ENCODE data around the gene FRAS1. TPM values are rescaled to one million over a fixed set of nuclear protein-coding genes. Genes with fewer than 3 reads are reported as not detected.

The FRAS1 gene
- total and polyA plus RNA-seq, 2 donors (not counting 3 experiments of a cell fraction or from before 2014, with no cell fraction given): 1.4 to 3.6 TPM

DNA sequence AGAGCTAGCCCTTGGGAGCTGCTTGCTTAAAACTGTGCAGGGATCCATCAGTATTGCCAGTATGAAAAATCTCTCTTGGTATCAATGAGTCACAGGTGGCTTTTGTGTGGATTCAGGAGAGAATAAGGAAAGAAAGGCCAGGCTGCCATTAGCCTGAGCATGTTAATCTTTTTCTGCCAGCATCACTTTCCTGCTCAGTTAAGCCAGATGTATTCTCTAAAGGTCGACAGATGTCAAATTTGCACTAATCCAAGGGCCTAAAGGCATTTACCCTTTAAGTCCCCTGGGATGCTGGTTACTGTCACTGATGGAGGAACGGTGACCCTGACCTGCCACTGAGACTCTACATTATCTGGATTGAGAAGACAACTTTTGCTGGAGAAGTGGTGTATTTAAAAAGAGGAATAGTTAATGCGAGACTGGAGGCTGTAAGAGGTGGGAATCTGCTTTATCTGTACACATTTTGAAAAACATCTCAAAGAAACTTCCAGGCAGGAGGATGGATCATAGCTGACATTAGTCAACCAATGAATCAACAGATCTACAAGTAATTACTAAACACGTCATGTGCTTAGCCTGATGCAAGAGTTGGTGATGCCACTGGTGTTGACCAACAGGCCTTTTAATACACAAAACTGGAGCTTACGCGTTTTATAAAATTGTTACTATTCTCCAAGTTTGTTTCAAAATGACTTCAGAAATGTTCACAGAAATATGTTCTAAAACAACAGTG is 253.1 kb downstream of the FRAS1 start:
- DNase-seq (ENCODE audit: low read depth, low spot score) (no peak), FAIRE-seq (no peak)
- Histone ChIP-seq H3K4me2 (ENCODE audit: insufficient read depth, low read length) (no peak overlapping the region), H3K27ac (ENCODE audit: insufficient read depth, low read depth, low read length) (no peak overlapping the region), H3K9me3 (replicated peaks; ENCODE audit: control insufficient read depth, insufficient read depth, low read length) (no peaks in the 10 kb centered on the region), H3K9me1 (replicated peaks; ENCODE audit: control insufficient read depth, extremely low read depth, insufficient read depth, low read length) (no peaks in the 10 kb centered on the region), H3K9ac (replicated peaks; ENCODE audit: extremely low read depth, insufficient read depth, low read length) (no peak overlapping the region), H3K79me2 (ENCODE audit: control insufficient read depth, insufficient read depth, low read length) (no peaks in the 10 kb centered on the region), H3K4me1 (ENCODE audit: control insufficient read depth, extremely low read depth, insufficient read depth, low read length) (no peaks in the 10 kb centered on the region), H3K36me3 (ENCODE audit: control insufficient read depth in 2 of 2, extremely low read depth in 1 of 2, insufficient read depth in 2 of 2, low read length in 2 of 2) (no peaks in the 10 kb centered on the region), H4K20me1 (replicated peaks; ENCODE audit: control insufficient read depth, extremely low read depth, insufficient read depth, low read length) (no peaks in the 10 kb centered on the region), H3K27me3 (ENCODE audit: control insufficient read depth in 2 of 2, insufficient read depth in 2 of 2, low read length in 2 of 2) (no peaks in the 10 kb centered on the region), H2AFZ (ENCODE audit: low read depth, low read length) (no peak overlapping the region), H3K4me3 (replicated peaks in 1 of 3; ENCODE audit: insufficient read depth in 1 of 3, low read depth in 1 of 3, low read length in 3 of 3) (no peak overlapping the region)
- no TSS peak for BruUV-seq (replicated peaks)
- POLR2A ChIA-PET: no interaction called here
- no peak for TF ChIP-seq JUN (IDR thresholded peaks at IDR 0.05; ENCODE audit: borderline replicate concordance, insufficient read depth, insufficient read length, low read depth)
- no peak for TF ChIP-seq POLR2A (IDR thresholded peaks at IDR 0.05; ENCODE audit: low read depth, low read length)
- TF ChIP-seq POLR2AphosphoS5 (IDR thresholded peaks at IDR 0.05; ENCODE audit: insufficient read depth, low read depth, low read length): no peak
- CTCF ChIA-PET: no interaction called here
- dilution Hi-C loops (cut with MboI; ENCODE audit: extremely low pct_ligation_motif_present, low sequenced_read_pairs) (no loop called here), intact Hi-C loops (cut with micrococcal nuclease) (no loop called here)

- ChIA-PET CTCF (no interaction called here), POLR2A (no interaction called here)
- dilution Hi-C loops (cut with MboI; ENCODE audit: extremely low pct_ligation_motif_present, low sequenced_read_pairs) (no loop called here), intact Hi-C loops (cut with micrococcal nuclease) (no loop called here)
- no peaks in the 10 kb centered on the region for H3K9me1 ChIP-seq (replicated peaks; ENCODE audit: control insufficient read depth, extremely low read depth, insufficient read depth, low read length)
- BruUV-seq (replicated peaks): no TSS peak
- H3K27me3 ChIP-seq (ENCODE audit: control insufficient read depth in 2 of 2, insufficient read depth in 2 of 2, low read length in 2 of 2): no peaks in the 10 kb centered on the region
- no peaks in the 10 kb centered on the region for H3K79me2 ChIP-seq (ENCODE audit: control insufficient read depth, insufficient read depth, low read length)
- H3K4me2 ChIP-seq (ENCODE audit: insufficient read depth, low read length): no peak overlapping the region
- no peak overlapping the region for H3K27ac ChIP-seq (ENCODE audit: insufficient read depth, low read depth, low read length)
- H3K9ac ChIP-seq (replicated peaks; ENCODE audit: extremely low read depth, insufficient read depth, low read length): no peak overlapping the region
- H3K36me3 ChIP-seq (ENCODE audit: control insufficient read depth in 2 of 2, extremely low read depth in 1 of 2, insufficient read depth in 2 of 2, low read length in 2 of 2): no peaks in the 10 kb centered on the region
- no peaks in the 10 kb centered on the region for H3K4me1 ChIP-seq (ENCODE audit: control insufficient read depth, extremely low read depth, insufficient read depth, low read length)
- FAIRE-seq (no peak), DNase-seq (ENCODE audit: low read depth, low spot score) (no peak)
- no peak overlapping the region for H3K4me3 ChIP-seq (replicated peaks in 1 of 3; ENCODE audit: insufficient read depth in 1 of 3, low read depth in 1 of 3, low read length in 3 of 3)
- no peaks in the 10 kb centered on the region for H4K20me1 ChIP-seq (replicated peaks; ENCODE audit: control insufficient read depth, extremely low read depth, insufficient read depth, low read length)
- H2AFZ ChIP-seq (ENCODE audit: low read depth, low read length): no peak overlapping the region
- H3K9me3 ChIP-seq (replicated peaks; ENCODE audit: control insufficient read depth, insufficient read depth, low read length): no peaks in the 10 kb centered on the region
- TF ChIP-seq POLR2A (IDR thresholded peaks at IDR 0.05; ENCODE audit: low read depth, low read length) (no peak), MAX (IDR thresholded peaks at IDR 0.05; ENCODE audit: insufficient read depth, insufficient read length) (no peak), MYC (IDR thresholded peaks at IDR 0.05; ENCODE audit: low read depth, low read length) (no peak), FOS (IDR thresholded peaks at IDR 0.05; ENCODE audit: borderline replicate concordance, insufficient read depth, low read length) (no peak), GATA2 (IDR thresholded peaks at IDR 0.05; ENCODE audit: insufficient read depth, insufficient read length, low read depth, low read length) (no peak), JUN (IDR thresholded peaks at IDR 0.05; ENCODE audit: borderline replicate concordance, insufficient read depth, insufficient read length, low read depth) (no peak), EZH2 (IDR thresholded peaks at IDR 0.05; ENCODE audit: borderline replicate concordance, low read depth, low read length, severe bottlenecking) (no peak), POLR2AphosphoS5 (IDR thresholded peaks at IDR 0.05; ENCODE audit: insufficient read depth, low read depth, low read length) (no peak)
- TF ChIP-seq, protein P1, sequence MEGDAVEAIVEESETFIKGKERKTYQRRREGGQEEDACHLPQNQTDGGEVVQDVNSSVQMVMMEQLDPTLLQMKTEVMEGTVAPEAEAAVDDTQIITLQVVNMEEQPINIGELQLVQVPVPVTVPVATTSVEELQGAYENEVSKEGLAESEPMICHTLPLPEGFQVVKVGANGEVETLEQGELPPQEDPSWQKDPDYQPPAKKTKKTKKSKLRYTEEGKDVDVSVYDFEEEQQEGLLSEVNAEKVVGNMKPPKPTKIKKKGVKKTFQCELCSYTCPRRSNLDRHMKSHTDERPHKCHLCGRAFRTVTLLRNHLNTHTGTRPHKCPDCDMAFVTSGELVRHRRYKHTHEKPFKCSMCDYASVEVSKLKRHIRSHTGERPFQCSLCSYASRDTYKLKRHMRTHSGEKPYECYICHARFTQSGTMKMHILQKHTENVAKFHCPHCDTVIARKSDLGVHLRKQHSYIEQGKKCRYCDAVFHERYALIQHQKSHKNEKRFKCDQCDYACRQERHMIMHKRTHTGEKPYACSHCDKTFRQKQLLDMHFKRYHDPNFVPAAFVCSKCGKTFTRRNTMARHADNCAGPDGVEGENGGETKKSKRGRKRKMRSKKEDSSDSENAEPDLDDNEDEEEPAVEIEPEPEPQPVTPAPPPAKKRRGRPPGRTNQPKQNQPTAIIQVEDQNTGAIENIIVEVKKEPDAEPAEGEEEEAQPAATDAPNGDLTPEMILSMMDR (IDR thresholded peaks at IDR 0.05; ENCODE audit: extremely low read depth in 1 of 2, insufficient read depth in 1 of 2, low read depth in 1 of 2, low read length in 2 of 2): no peak
Measured at GRCh38 chr4:78310740-78311115, 253.6 kb downstream of the FRAS1 start.

Data from endothelial cell of umbilical vein (primary cell).